ENCODE measurements around the gene FTHL17. TPM values are rescaled to one million over a fixed set of nuclear protein-coding genes. Genes with fewer than 3 reads are reported as not detected.

The FTHL17 gene
- polyA plus RNA-seq, 1 of the 3 experiments (the other 2 are of a cell fraction), result not detected

DNA sequence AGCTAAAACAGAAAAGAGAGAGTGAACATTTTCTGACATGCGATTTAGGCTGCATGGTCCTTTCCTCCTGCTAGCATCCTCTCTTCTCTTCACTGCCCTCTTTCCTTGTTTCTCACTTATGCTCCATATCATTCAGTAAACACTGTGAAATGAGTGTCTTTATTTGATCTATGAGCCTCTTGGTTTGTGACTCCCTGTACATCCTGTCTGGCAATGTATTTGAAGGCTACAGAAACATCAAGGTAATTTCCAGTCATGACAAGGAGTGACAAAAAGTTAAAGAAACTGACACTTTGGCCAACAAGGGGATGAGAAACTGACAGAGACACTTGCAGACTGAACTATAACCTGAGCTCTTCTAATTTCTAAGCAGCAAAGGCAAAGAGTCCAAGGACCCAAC lies 8.7 kb downstream of the FTHL17 start (continued):
- TF ChIP-seq, protein P1, sequence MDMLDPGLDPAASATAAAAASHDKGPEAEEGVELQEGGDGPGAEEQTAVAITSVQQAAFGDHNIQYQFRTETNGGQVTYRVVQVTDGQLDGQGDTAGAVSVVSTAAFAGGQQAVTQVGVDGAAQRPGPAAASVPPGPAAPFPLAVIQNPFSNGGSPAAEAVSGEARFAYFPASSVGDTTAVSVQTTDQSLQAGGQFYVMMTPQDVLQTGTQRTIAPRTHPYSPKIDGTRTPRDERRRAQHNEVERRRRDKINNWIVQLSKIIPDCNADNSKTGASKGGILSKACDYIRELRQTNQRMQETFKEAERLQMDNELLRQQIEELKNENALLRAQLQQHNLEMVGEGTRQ (IDR thresholded peaks at IDR 0.05; ENCODE audit: borderline replicate concordance, low read depth, low read length), result no peak
- TF ChIP-seq, protein P2, sequence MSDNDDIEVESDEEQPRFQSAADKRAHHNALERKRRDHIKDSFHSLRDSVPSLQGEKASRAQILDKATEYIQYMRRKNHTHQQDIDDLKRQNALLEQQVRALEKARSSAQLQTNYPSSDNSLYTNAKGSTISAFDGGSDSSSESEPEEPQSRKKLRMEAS (IDR thresholded peaks at IDR 0.05; ENCODE audit: low read depth), result no peak
- TF ChIP-seq GATA2 (CRISPR knock-in tag; IDR thresholded peaks at IDR 0.05), result no peak
- TF ChIP-seq SMC3 (IDR thresholded peaks at IDR 0.05; ENCODE audit: low read depth, low read length), result no peak
- TF ChIP-seq FOSL2 (IDR thresholded peaks at IDR 0.05; ENCODE audit: borderline replicate concordance, low read depth), result no peak

DNA sequence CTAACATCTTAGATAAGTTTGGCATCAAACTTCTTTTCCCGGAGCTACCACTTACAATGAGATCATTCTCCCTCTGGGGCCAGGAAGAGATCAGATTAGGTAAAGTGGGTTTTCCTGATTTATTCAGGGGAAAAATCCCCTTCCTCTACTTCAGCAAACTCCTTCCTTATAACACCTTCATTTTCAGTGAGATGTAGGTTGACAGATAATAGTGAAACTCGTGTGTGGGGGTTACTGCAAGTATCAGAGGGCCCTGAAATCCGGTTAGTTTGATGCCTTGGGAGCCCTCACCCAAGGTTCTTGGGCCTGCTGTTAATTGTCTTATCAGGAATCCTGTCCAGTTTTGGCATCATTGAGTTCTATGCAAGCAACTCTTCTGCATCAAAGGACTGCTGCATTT lies 10.8 kb downstream of the FTHL17 start:
- no peaks in the 10 kb centered on the region for H3K79me2 ChIP-seq (ENCODE audit: insufficient read depth)
- TF ChIP-seq POLR2AphosphoS5 (IDR thresholded peaks at IDR 0.05; ENCODE audit: low read depth, low read length) (no peak), TEAD4 (IDR thresholded peaks at IDR 0.05; ENCODE audit: borderline replicate concordance, insufficient read depth) (no peak), MXI1 (IDR thresholded peaks at IDR 0.05; ENCODE audit: low read depth, low read length) (no peak), GABPA (IDR thresholded peaks at IDR 0.05; ENCODE audit: low read depth) (no peak), FOSL2 (IDR thresholded peaks at IDR 0.05; ENCODE audit: borderline replicate concordance, low read depth) (no peak), ELF1 (IDR thresholded peaks at IDR 0.05) (no peak), SMC3 (IDR thresholded peaks at IDR 0.05; ENCODE audit: low read depth, low read length) (no peak), FOXJ3 (CRISPR knock-in tag; IDR thresholded peaks at IDR 0.05) (no peak), NRF1 (IDR thresholded peaks at IDR 0.05; ENCODE audit: low read depth, low read length) (no peak), MEF2A (IDR thresholded peaks at IDR 0.05; ENCODE audit: borderline replicate concordance, low read depth) (no peak), RFX5 (IDR thresholded peaks at IDR 0.05; ENCODE audit: low read length) (no peak), NFIC (IDR thresholded peaks at IDR 0.05; ENCODE audit: borderline replicate concordance) (no peak), EZH2phosphoT487 (IDR thresholded peaks at IDR 0.05; ENCODE audit: borderline replicate concordance, low read depth) (no peak), EP300 (IDR thresholded peaks at IDR 0.05; ENCODE audit: borderline replicate concordance in 1 of 2, low read depth in 1 of 2, low read length in 1 of 2) (no peak)
- TF ChIP-seq, protein P3, sequence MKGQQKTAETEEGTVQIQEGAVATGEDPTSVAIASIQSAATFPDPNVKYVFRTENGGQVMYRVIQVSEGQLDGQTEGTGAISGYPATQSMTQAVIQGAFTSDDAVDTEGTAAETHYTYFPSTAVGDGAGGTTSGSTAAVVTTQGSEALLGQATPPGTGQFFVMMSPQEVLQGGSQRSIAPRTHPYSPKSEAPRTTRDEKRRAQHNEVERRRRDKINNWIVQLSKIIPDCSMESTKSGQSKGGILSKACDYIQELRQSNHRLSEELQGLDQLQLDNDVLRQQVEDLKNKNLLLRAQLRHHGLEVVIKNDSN (IDR thresholded peaks at IDR 0.05; ENCODE audit: borderline replicate concordance, low read depth), result no peak
- TF ChIP-seq, protein P1 (IDR thresholded peaks at IDR 0.05; ENCODE audit: borderline replicate concordance, low read depth, low read length), result no peak
- TF ChIP-seq, protein P4, sequence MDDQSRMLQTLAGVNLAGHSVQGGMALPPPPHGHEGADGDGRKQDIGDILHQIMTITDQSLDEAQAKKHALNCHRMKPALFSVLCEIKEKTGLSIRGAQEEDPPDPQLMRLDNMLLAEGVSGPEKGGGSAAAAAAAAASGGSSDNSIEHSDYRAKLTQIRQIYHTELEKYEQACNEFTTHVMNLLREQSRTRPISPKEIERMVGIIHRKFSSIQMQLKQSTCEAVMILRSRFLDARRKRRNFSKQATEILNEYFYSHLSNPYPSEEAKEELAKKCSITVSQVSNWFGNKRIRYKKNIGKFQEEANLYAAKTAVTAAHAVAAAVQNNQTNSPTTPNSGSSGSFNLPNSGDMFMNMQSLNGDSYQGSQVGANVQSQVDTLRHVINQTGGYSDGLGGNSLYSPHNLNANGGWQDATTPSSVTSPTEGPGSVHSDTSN (IDR thresholded peaks at IDR 0.05), result no peak
- TF ChIP-seq, protein P5, sequence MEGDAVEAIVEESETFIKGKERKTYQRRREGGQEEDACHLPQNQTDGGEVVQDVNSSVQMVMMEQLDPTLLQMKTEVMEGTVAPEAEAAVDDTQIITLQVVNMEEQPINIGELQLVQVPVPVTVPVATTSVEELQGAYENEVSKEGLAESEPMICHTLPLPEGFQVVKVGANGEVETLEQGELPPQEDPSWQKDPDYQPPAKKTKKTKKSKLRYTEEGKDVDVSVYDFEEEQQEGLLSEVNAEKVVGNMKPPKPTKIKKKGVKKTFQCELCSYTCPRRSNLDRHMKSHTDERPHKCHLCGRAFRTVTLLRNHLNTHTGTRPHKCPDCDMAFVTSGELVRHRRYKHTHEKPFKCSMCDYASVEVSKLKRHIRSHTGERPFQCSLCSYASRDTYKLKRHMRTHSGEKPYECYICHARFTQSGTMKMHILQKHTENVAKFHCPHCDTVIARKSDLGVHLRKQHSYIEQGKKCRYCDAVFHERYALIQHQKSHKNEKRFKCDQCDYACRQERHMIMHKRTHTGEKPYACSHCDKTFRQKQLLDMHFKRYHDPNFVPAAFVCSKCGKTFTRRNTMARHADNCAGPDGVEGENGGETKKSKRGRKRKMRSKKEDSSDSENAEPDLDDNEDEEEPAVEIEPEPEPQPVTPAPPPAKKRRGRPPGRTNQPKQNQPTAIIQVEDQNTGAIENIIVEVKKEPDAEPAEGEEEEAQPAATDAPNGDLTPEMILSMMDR (IDR thresholded peaks at IDR 0.05), result no peak
- CTCF ChIA-PET, result no interaction called here

More for the DNA sequence above, 10.8 kb downstream of the FTHL17 start:
- POLR2A ChIA-PET, result no interaction called here
- H3K9me3 ChIP-seq, result no peaks in the 10 kb centered on the region
- H3K36me3 ChIP-seq (replicated peaks in 1 of 2; ENCODE audit: control insufficient read depth in 1 of 2, insufficient read depth in 2 of 2, low read length in 1 of 2), result no peaks in the 10 kb centered on the region
- H3K4me1 ChIP-seq (ENCODE audit: control insufficient read depth in 1 of 2, insufficient read depth in 2 of 2, low read depth in 1 of 2, low read length in 1 of 2), result no peaks in the 10 kb centered on the region
- no peak overlapping the region for H3K9ac ChIP-seq
- H3K4me2 ChIP-seq, result no peak overlapping the region
- H3K9me2 ChIP-seq, result no peaks in the 10 kb centered on the region
- 14% methylated on average over 3 of the region's 3 CpGs for WGBS (ENCODE audit: low lambda C conversion rate)
- no peak overlapping the region for H3K27ac ChIP-seq (ENCODE audit: low read depth in 2 of 2, low read length in 1 of 2)
- DNase-seq, result no peak
- no peaks in the 10 kb centered on the region for H3K27me3 ChIP-seq (ENCODE audit: insufficient read depth)
- H3K4me3 ChIP-seq (ENCODE audit: low read depth in 2 of 2, low read length in 1 of 2), result no peak overlapping the region
- H2AFZ ChIP-seq (ENCODE audit: low read depth), result no peak overlapping the region
- H4K20me1 ChIP-seq (ENCODE audit: insufficient read depth), result no peaks in the 10 kb centered on the region
- no peaks in the 10 kb centered on the region for H3F3A ChIP-seq (replicated peaks; ENCODE audit: insufficient read depth)
